ENCODE measurements around the gene ENPP3.

GRCh38 chr6:131643855-131644460 lies 6.9 kb downstream of the ENPP3 start:
- TF ChIP-seq ZNF274 (IDR thresholded peaks at IDR 0.05; ENCODE audit: low read depth, low read length) (no peak), YY1 (IDR thresholded peaks at IDR 0.05; ENCODE audit: insufficient read depth, insufficient read length) (no peak), SUZ12 (IDR thresholded peaks at IDR 0.05; ENCODE audit: extremely low read depth, insufficient read depth, insufficient read length) (no peak)
